Measurements from ENCODE around the gene PDXDC1. TPM values are rescaled to one million over a fixed set of nuclear protein-coding genes. Genes with fewer than 3 reads are reported as not detected.

The PDXDC1 gene
- total RNA-seq, 4 donors from 2014 or later: 62.1 to 85.2 (median 76.1) TPM

DNA sequence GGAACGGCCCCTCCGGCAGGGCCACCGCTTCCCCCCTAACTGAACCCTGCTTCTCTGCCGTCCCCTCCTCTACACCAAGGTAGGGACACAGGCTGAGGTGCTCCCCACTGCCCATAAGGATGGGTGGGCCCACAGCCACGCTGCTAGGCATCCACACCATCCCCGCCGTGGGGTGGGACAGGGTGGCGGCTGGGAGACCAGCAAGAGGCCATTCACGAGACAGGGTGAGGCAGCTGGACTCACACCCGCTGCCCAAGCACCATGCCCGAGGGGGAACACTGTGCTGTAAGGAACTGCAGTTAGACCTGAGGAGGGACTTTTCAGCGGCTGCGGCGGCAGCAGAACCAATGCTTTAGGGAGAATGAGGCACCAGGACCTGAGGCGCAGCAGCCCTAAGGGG is 166.8 kb downstream of the PDXDC1 start:
- TF ChIP-seq, protein P1, sequence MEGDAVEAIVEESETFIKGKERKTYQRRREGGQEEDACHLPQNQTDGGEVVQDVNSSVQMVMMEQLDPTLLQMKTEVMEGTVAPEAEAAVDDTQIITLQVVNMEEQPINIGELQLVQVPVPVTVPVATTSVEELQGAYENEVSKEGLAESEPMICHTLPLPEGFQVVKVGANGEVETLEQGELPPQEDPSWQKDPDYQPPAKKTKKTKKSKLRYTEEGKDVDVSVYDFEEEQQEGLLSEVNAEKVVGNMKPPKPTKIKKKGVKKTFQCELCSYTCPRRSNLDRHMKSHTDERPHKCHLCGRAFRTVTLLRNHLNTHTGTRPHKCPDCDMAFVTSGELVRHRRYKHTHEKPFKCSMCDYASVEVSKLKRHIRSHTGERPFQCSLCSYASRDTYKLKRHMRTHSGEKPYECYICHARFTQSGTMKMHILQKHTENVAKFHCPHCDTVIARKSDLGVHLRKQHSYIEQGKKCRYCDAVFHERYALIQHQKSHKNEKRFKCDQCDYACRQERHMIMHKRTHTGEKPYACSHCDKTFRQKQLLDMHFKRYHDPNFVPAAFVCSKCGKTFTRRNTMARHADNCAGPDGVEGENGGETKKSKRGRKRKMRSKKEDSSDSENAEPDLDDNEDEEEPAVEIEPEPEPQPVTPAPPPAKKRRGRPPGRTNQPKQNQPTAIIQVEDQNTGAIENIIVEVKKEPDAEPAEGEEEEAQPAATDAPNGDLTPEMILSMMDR (IDR thresholded peaks at IDR 0.05; ENCODE audit: low read depth): no peak

Small RNAs within 50 kb of the gene (small RNA-seq; reads per million reads assigned to genes)
- gene AC138932.4 (not detected), gene MIR1972-1 (not detected), gene MIR3180-4 (not detected), gene MIR6511A1 (not detected), gene MIR6770-1 (not detected), gene RF00019 (0.49 reads per million)

Other genes with a start within 250 kb of the PDXDC1 start
- 1 to 10 TPM in 2 of 4 donors, not detected in 2; 2.6 to 3.1 TPM for gene NPIPA2, start 232.5 kb upstream of the PDXDC1 start, total RNA-seq
- gene NOMO1, start 141.3 kb upstream of the PDXDC1 start, total RNA-seq: 10 to 100 TPM; 36.2 to 65.2 (median 57.3) TPM
- 10 to 100 TPM; 63.4 to 77.2 (median 67.8) TPM for gene NPIPA1, start 37.6 kb upstream of the PDXDC1 start, total RNA-seq
- 100 to 1,000 TPM in 3 of 4 donors, 10 to 100 TPM in 1; 87.0 to 158 (median 115) TPM for gene NTAN1, start 81.0 kb downstream of the PDXDC1 start, total RNA-seq
- 10 to 100 TPM; 33.3 to 70.1 (median 42.2) TPM for gene RRN3, start 119.2 kb downstream of the PDXDC1 start, total RNA-seq

Measured in subcutaneous adipose tissue (tissue), 4 donors.